ENCODE measurements around the gene IRAG1. TPM values are rescaled to one million over a fixed set of nuclear protein-coding genes. Genes with fewer than 3 reads are reported as not detected.

IRAG1 gene
- total RNA-seq, 1 experiment from 2014 or later = 0.21 TPM

DNA sequence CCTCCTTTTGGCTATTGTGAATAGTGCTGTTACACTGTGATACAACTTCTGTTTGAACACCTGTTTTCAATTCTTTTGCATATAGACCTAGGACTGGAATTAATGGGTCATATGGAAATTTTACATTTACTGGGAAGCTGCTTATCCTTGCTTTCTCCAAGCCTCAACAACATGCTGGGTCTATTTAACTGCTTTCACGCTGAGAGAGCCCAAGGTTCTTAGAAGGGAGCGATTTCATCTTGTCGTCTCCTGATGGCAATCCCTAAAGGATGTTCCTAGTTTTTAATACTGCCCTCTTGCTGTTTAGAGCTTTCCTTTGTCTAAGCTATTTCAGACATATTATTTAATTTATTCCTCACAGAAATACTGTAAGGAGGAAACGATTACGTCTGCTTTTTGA, 15.5 kb downstream of the IRAG1 start:
- Histone ChIP-seq H3K4me3 (ENCODE audit: low read depth in 2 of 2, low read length in 2 of 2) (no peak overlapping the region), H3K9me3 (ENCODE audit: control insufficient read depth, insufficient read depth, low read depth, low read length) (no peaks in the 10 kb centered on the region), H3K4me1 (ENCODE audit: control insufficient read depth, insufficient read depth, low read length) (no peaks in the 10 kb centered on the region), H3K36me3 (ENCODE audit: control insufficient read depth, insufficient read depth, low read length) (no peaks in the 10 kb centered on the region), H3K27me3 (ENCODE audit: control insufficient read depth, insufficient read depth, low read length) (peaks cover 9% of the 10 kb centered on the region), H3K27ac (ENCODE audit: low read length) (no peak overlapping the region)
- ATAC-seq = no peak
- ChIA-PET CTCF (interaction anchor here (0.8 kb wide), 1 partner anchor 24 kb away, joined by 3 read pairs; no protein-coding TSS in a partner anchor), POLR2A (interaction anchor here (0.6 kb wide), 1 partner anchor 928 kb away, joined by 3 read pairs; no protein-coding TSS in a partner anchor)
- no TSS peak for BruUV-seq (replicated peaks)
- DNase-seq (ENCODE audit: low read depth, low spot score) = no peak
- in situ Hi-C loops (cut with HindIII; ENCODE audit: low pct_unique_long_range_greater_than_20kb, low sequenced_read_pairs) (no loop called here), intact Hi-C loops (cut with micrococcal nuclease; ENCODE audit: unreplicated experiment) (no loop called here)
- no peak for TF ChIP-seq SIN3A (IDR thresholded peaks at IDR 0.05; ENCODE audit: borderline replicate concordance, insufficient read depth, low read depth, low read length)
- TF ChIP-seq, protein P1, sequence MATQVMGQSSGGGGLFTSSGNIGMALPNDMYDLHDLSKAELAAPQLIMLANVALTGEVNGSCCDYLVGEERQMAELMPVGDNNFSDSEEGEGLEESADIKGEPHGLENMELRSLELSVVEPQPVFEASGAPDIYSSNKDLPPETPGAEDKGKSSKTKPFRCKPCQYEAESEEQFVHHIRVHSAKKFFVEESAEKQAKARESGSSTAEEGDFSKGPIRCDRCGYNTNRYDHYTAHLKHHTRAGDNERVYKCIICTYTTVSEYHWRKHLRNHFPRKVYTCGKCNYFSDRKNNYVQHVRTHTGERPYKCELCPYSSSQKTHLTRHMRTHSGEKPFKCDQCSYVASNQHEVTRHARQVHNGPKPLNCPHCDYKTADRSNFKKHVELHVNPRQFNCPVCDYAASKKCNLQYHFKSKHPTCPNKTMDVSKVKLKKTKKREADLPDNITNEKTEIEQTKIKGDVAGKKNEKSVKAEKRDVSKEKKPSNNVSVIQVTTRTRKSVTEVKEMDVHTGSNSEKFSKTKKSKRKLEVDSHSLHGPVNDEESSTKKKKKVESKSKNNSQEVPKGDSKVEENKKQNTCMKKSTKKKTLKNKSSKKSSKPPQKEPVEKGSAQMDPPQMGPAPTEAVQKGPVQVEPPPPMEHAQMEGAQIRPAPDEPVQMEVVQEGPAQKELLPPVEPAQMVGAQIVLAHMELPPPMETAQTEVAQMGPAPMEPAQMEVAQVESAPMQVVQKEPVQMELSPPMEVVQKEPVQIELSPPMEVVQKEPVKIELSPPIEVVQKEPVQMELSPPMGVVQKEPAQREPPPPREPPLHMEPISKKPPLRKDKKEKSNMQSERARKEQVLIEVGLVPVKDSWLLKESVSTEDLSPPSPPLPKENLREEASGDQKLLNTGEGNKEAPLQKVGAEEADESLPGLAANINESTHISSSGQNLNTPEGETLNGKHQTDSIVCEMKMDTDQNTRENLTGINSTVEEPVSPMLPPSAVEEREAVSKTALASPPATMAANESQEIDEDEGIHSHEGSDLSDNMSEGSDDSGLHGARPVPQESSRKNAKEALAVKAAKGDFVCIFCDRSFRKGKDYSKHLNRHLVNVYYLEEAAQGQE (IDR thresholded peaks at IDR 0.05; ENCODE audit: insufficient read depth in 1 of 2, low read depth in 2 of 2, low read length in 1 of 2) = no peak
- TF ChIP-seq POLR2AphosphoS5 (IDR thresholded peaks at IDR 0.05; ENCODE audit: low read depth, low read length) = no peak
- no peak for TF ChIP-seq TCF7L2 (IDR thresholded peaks at IDR 0.05; ENCODE audit: low read depth, low read length)

DNA sequence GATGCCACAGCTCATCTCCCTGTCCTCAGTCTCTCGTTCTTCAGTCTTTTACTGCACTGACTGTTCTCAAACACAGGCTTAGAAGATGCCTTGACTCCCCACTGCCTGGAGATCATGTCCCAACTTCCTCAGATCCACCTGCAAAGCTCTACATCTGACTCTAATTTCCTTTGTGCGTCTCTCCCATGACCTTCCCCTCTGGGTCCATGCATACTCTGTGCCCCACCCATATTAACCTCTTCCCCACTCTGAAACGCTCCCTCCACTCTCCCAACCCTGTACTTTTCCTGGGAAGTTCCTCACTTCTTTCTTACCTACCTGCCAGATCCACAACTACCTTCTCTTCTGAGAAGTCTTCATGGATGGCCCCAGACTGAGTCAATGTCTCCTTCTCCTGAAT, 16.6 kb downstream of the IRAG1 start:
- in situ Hi-C loops (cut with HindIII; ENCODE audit: low pct_unique_long_range_greater_than_20kb, low sequenced_read_pairs) = no loop called here
- Histone ChIP-seq H3K27ac (ENCODE audit: low read length) (no peak overlapping the region), H3K4me1 (ENCODE audit: control insufficient read depth, insufficient read depth, low read length) (no peaks in the 10 kb centered on the region), H3K4me3 (ENCODE audit: low read depth in 2 of 2, low read length in 2 of 2) (no peak overlapping the region), H3K27me3 (ENCODE audit: control insufficient read depth, insufficient read depth, low read length) (peaks cover 11% of the 10 kb centered on the region), H3K36me3 (ENCODE audit: control insufficient read depth, insufficient read depth, low read length) (no peaks in the 10 kb centered on the region), H3K9me3 (ENCODE audit: control insufficient read depth, insufficient read depth, low read depth, low read length) (no peaks in the 10 kb centered on the region)
- no TSS peak for BruUV-seq (replicated peaks)
- no peak for DNase-seq (ENCODE audit: low read depth, low spot score)
- ChIA-PET POLR2A (no interaction called here), CTCF (interaction anchor here (0.7 kb wide), 1 partner anchor 13 kb away, joined by 3 read pairs; no protein-coding TSS in a partner anchor)
- no peak for ATAC-seq
- TF ChIP-seq, protein P1 (IDR thresholded peaks at IDR 0.05; ENCODE audit: insufficient read depth in 1 of 2, low read depth in 2 of 2, low read length in 1 of 2) = no peak
- TF ChIP-seq CTCF (IDR thresholded peaks at IDR 0.05) = no peak
- TF ChIP-seq SIN3A (IDR thresholded peaks at IDR 0.05; ENCODE audit: borderline replicate concordance, insufficient read depth, low read depth, low read length) = no peak
- no peak for TF ChIP-seq POLR2AphosphoS5 (IDR thresholded peaks at IDR 0.05; ENCODE audit: low read depth, low read length)
- TF ChIP-seq TCF7L2 (IDR thresholded peaks at IDR 0.05; ENCODE audit: low read depth, low read length) = no peak
- intact Hi-C loops (cut with micrococcal nuclease; ENCODE audit: unreplicated experiment) = no loop called here
